GM12874 (cell line): ENCODE data around the gene GLCCI1.

ENCODE experiments used
- TF ChIP-seq, protein P1 (sequence below): IDR thresholded peaks from 2 replicates; pipeline ENCODE4 v1.5.1; 2011; ENCODE audit warnings: low read depth, mild to moderate bottlenecking, control low read depth, low read length, moderate library complexity; ENCODE audit not compliant: insufficient read depth

Gene GLCCI1

DNA sequence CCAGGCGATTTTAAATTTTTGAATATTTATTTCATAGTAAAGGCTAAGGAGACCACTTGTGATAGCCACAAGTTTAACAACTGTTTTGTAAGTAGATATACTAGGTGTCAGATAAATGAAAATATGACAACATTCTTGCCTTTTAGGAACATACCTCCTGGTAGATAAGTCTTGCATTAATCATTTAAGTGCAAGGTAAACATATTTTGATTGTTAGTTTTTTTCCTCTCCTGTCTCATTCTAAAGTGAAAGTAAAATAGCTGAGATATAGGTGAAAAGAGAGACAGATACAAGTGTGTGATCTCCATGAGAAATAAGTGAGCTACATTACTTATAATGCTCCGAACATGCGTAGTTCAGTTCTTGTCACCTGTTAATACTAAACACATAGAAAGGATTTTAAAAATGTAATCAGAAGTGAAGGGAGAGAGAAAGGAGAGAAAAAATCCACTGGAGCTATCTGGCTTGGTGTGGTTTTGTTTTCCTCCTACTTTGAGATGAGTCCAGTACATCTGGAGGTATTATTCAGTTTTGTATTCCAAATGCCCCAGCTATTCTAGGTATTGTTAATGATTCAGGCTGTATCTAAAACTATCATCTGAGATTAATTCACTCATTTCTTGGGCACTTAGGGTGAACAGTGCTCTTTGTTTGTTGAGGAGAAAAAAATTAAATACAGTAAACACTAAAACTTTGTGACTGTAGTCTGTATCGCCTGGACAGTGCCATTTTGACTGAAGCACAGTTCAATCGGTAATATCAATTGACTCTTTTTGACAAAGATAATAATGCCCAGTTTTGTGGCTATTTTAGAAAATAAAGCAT is 21.2 kb downstream of the GLCCI1 start:
- TF ChIP-seq, protein P1, sequence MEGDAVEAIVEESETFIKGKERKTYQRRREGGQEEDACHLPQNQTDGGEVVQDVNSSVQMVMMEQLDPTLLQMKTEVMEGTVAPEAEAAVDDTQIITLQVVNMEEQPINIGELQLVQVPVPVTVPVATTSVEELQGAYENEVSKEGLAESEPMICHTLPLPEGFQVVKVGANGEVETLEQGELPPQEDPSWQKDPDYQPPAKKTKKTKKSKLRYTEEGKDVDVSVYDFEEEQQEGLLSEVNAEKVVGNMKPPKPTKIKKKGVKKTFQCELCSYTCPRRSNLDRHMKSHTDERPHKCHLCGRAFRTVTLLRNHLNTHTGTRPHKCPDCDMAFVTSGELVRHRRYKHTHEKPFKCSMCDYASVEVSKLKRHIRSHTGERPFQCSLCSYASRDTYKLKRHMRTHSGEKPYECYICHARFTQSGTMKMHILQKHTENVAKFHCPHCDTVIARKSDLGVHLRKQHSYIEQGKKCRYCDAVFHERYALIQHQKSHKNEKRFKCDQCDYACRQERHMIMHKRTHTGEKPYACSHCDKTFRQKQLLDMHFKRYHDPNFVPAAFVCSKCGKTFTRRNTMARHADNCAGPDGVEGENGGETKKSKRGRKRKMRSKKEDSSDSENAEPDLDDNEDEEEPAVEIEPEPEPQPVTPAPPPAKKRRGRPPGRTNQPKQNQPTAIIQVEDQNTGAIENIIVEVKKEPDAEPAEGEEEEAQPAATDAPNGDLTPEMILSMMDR = no peak

DNA sequence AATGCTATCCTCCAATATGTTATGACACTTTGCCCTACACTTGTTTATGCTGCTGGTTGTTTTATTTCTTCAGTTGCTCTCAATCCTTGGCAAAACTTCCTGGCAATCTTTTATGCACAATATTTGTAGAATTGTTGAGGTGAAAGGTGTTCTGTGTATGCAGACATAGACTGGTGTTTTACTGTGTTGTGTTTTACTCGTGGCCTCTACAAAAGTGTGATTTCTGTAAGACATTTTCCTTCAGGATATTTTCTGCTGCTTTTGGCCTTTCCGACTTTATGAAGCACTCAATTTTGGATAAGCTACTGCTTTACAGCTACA is 21.8 kb downstream of the GLCCI1 start:
- TF ChIP-seq, protein P1 = no peak

DNA sequence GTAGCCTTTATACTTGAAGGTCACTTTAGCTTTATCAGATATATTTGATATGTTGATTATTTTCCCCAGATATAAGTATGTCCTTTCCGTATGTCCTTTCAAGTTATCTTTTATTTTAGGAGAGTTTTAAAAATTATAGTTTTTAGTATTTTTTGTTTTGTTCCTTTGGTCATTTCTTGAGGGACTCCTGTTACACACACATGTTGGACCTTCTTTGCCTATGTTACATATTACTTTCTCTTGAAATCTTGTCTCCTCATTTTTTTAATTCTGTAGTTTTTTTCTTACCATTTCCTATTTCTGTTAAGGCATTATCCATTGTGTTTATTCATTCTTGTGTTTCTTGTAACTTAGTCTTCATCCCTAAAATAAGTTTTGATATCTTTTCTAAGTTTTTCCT is 23.9 kb downstream of the GLCCI1 start:
- TF ChIP-seq, protein P1 = no peak

- TF ChIP-seq, protein P1 = no peak
Observed at GRCh38 chr7:7996568-7996967, 28.0 kb downstream of the GLCCI1 start.

DNA sequence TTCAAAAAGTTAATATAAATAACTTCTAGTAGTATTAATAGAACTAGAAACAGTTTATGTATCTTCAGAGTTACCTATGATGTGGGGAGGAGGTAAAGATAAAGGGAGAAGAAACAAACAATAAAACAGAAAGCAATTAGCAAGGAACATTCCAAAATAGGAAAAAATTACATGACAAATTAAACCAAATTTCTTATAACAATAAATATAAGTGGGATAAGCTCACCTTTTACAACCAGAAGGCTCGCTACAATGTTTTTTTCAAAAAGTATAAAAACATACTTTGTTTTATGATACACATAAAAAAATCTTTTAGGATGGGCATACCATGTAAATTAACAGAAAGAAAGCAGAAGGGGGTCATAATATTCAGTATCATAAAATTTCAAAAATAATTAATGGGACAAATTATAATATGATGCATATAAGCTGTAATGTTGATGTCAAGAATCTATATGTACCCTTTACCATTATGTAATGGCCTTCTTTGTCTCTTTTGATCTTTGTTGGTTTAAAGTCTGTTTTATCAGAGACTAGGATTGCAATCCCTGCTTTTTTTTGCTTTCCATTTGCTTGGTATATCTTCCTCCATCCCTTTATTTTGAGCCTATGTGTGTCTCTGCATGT is 31.8 kb downstream of the GLCCI1 start:
- TF ChIP-seq, protein P1 = no peak

DNA sequence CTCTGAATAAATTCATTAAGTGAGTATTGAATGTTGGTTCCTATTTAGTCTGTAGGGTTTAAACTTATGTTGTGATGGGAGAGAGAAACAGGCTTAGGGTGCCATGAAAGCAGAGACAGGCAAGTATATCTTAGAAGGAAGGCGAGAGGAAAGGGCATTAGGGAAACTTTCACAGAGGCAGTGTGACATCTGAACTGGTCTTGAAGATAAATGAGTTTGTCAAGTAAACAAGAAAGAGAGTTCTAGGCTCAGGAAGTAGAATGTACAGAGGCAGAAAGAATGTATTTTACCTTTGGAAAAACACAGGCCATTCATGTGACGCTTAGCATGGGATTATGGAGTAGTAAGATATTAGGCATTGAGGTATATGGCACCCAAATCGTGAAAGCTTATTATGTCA is 34.5 kb downstream of the GLCCI1 start:
- TF ChIP-seq, protein P1 = no peak

- TF ChIP-seq, protein P1 = no peak
Observed at GRCh38 chr7:8005279-8005678, 36.7 kb downstream of the GLCCI1 start.
